Measurements from ENCODE around the gene KRTCAP2.
A peak's percentile ranks its signal among the peaks of the same experiment; 100 is the strongest.
"Not testable (repeated sequence)": the region's sequence is repeated elsewhere in the genome, so short reads cannot be mapped to it uniquely, and the experiment has no call there.

KRTCAP2 gene

DNA sequence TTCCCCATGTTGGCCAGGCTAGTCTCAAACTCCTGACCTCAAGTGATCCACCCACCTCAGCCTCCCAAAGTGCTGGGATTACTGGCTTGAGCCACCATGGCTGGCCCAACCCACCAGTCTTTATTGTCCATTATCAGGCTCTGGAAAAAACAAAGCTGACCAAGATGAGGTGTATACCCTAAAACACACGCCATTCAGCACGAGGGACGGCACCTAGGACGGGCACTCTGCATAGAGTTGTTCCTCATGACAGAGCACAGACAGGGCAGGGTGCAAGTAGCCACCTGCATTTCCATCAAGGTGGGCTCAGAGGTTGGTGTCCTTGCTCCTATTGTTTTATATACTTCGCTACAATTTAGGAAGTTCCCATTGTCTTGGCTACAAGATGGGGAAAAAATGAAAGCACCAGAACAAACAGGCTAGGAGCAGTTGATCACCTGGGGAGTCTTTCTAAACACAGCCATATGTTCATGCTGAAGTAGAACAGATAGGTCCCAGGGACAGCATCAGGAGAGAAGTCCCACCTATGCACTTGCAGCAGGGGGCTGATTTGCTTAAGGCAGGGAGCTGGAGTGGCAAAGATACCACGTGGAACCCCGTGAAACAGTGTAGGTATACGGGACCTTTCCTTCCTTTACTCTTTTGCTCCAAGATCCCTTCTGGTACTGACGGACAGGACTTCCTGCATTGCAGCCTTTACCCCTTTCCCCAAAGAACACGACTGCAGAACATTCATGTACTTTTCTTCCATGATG is 4.5 kb downstream of the KRTCAP2 start:
- DNase-seq (ENCODE audit: low spot score): no peak

GRCh38 chr1:155168105-155168445 is 5.0 kb downstream of the KRTCAP2 start:
- DNase-seq (ENCODE audit: low spot score): not testable (repeated sequence)

DNA sequence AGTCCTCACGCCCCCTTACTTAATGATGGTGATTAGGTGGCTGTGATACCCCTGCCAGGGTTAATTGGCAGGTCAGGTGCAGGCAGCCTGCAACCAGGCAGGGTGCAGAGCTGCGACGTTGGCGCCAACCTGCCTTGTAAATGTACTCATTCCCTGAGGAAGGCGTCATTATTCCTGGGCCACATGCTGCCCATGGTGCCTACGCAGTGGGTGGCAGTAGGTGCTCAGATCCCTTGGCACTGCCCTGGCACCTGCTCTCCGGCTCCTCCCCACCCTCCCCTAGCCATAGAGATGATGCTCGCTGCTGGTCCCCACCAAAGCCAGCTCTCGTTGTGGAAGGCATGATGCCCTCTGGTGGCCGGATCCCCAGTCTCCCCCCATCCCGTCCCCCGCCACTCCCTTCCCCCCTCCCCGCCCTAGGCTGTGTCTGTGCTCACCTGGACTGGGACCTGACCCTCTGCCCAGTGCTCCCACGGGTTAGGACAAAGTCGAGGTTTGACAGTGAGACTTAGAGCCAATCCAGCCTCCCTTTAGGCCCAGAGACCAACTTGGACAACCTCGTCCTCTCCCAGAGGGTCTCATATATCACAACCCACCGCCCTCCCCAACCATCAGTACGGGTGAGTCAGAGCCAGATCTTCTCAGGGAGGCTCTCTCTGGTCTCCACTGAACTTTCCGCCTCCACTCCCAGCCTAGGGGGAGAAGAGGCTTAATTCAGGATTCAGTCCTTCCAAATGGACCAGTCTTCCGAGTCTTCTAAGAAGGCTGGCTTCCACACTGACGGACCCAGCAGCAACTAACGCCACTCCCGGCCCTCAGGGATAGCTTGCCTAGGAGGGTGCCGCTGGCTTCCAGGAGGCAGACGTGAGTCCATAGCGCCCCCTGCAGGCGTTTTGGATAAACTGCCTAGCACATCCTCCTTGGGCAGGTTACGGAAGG is 5.7 kb downstream of the KRTCAP2 start:
- DNase-seq (ENCODE audit: low spot score): peak; percentile 90

DNA sequence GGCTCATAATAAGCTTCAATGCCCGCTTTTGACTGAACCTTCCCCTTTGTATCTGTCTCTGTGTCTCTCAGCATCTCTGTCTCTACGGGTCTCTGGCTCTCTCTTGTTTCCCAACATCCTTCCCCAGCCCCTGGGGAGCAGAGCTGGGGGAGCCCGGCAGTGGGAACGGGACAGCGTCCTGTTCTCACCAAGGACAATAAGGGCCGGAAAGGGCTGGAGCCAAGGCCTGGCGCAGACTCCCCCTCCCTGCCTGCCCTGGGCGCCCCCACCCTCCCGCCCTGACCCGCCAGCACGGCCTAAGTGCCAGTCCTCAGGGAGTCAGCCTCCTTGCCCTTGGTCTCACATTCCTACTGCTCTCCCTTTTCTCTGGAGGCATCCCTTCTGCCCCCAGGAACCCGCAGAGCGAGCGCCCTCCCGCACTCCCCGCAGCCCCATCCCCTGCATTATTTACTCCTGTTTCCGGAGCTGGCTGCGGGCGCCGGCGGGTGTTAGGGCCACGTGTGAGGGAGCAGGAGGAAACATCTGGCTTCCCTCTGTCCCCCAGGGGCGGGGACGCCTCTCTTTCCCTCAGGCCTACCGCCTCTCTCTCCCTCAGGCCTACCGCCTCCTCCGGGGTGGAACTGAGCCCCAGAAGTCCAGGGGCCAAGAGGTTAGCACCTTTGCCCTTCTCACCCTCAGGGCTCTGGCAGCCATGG is 6.5 kb downstream of the KRTCAP2 start:
- no peak for DNase-seq (ENCODE audit: low spot score)

GRCh38 chr1:155166051-155166470 is 7.0 kb downstream of the KRTCAP2 start:
- no peak for DNase-seq (ENCODE audit: low spot score)

- DNase-seq (ENCODE audit: low spot score): not testable (repeated sequence)
These were observed 8.5 kb downstream of the KRTCAP2 start for GRCh38 chr1:155164625-155165024.

DNA sequence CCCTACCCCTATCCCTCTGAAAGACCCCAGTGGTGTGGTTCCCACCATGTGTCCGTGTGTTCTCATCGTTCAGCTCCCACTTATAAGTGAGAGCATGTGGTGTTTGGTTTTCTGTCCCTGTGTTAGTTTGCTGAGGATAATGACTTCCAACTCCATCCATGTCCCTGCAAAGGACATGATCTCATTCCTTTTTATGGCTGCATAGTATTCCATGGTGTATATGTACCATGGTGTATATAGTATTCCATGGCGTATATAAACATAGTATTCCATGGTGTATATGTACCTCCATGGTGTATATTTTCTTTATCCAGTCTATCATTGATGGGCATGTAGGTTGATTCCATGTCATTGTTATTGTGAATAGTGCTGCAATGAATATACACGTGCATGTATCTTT is 9.3 kb downstream of the KRTCAP2 start:
- DNase-seq (ENCODE audit: low spot score): not testable (repeated sequence)

DNA sequence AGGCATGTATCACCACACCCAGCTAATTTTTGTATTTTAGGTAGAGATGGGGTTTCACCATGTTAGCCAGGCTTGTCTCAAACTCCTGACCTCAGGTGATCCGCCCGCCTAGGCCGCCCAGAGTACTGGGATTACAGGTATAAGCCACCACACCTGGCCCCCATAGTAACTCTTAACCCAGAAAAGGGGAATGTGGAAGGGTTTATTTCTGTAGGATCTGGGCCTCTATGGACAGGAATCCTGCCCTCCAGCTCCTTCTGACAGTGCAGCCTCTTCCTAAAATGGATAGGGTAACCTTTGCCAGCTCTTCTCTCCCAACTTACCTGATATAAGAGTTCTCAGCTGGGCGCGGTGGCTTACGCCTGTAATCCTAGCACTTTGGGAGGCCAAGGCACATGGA is 10.5 kb downstream of the KRTCAP2 start:
- not testable (repeated sequence) for DNase-seq (ENCODE audit: low spot score)

- DNase-seq (ENCODE audit: low spot score): no peak
These were observed 13.0 kb downstream of the KRTCAP2 start for GRCh38 chr1:155160128-155160527.

- DNase-seq (ENCODE audit: low spot score): no peak
These were observed 14.1 kb downstream of the KRTCAP2 start for GRCh38 chr1:155158991-155159390.

DNA sequence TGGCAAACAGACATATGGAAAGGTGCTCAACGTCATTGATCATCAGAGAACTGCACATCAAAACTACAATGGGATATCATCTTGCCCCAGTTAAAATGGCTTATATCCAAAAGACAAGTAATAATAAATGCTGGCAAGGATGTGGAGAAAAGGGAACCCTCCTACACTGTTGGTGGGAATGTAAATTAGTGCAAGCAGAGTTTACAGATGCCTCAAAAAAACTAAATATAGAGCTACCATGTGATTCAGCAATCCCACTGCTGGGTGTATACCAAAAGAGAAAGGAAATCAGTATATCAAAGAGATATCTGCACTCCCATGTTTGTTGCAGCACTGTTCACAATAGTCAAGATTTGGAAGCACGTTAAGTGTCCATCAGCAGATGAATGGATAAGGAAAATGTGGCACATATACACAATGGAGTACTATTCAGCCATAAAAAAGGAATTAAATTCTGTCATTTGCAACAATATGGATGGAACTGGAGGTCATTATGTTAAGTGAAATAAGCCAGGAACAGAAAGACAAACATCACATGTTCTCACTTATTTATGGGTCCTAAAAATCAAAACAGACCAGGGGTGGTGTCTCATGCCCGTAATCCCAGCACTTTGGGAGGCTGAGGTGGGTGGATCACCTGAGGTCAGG is 17.0 kb downstream of the KRTCAP2 start:
- DNase-seq (ENCODE audit: low spot score): not testable (repeated sequence)

DNA sequence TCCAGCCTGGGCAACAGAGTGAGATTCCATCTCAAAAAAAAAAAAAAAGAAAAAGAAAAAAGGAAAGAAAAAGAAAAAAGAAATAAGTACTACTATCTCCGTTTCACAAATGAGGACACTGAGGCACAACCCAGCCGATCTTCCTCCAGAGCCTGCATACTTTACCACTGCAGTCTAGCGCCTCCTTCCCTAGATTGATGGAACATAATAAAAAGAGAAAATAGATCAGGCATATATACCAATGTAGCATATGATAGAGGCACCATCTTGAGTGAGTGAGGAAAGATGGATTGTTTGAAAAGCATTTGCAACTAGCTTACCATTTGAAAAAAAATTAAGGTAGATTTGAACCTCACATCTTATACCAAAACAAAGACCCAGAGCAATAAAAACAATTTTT is 27.6 kb downstream of the KRTCAP2 start:
- no peak for DNase-seq (ENCODE audit: low spot score)

- DNase-seq (ENCODE audit: low spot score): no peak
These were observed 31.4 kb downstream of the KRTCAP2 start for GRCh38 chr1:155141749-155142148.

- DNase-seq (ENCODE audit: low spot score): no peak
These were observed 32.5 kb downstream of the KRTCAP2 start for GRCh38 chr1:155140630-155140953.

GRCh38 chr1:155139895-155140629 is 33.0 kb downstream of the KRTCAP2 start, which contains the start of gene DPM3:
TSS of gene DPM3 (minus strand) at chr1:155140531. CDS start at chr1:155140240, 291 bp downstream.
- peak; percentile 87 for DNase-seq (ENCODE audit: low spot score)

- DNase-seq (ENCODE audit: low spot score): peak; percentile 53
These were observed 35.8 kb downstream of the KRTCAP2 start for GRCh38 chr1:155137154-155137949.

DNA sequence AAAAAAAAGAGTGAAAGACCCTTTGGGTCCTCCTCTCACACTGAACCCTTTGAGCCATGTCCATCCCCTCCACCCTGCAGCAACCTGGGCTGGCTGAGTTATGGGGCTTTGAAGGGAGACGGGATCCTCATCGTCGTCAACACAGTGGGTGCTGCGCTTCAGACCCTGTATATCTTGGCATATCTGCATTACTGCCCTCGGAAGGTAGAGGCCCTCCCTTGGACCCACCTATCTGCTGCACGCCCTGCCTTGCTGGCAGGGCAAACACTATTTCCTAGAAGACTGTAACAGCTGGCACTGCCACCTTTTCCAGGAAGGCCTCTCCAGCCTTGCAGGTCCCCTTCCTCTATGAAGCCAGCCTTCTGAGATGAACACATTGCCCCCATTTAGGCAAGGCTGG is 36.4 kb downstream of the KRTCAP2 start:
- DNase-seq (ENCODE audit: low spot score): peak; percentile 83

DNA sequence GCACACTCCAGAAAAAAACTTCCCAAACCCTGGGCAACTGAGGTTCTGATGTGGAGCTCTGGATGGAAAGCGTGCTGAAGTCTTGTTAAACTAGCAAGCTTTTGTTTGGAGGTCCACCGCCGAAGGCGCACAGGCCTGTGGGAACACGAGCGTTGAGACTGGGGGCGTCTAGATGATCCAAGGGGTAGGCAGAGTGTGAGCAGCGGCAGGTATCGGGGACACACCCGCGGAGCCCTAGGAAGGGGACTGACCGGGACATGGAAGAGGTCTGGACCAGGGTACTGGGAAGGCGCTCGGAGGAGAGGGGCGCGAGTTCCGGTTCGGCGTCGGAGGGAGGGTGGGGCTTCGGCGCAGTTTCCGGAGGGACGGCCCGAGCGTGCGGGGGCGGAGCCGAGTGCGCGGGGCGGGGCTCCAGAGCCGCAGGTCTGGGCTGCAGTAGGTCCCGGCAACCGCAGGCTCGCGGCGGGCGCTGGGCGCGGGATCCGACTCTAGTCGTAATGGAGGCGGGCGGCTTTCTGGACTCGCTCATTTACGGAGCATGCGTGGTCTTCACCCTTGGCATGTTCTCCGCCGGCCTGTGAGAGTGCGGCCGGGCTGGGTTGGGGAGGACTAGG is 37.6 kb downstream of the KRTCAP2 start, which contains the start of gene SLC50A1:
SLC50A1 (plus strand) TSS at position 438 of the 614 bp plus-strand sequence; CDS start at position 498, 60 bp downstream.
- peak; percentile 92 for DNase-seq (ENCODE audit: low spot score)

- peak; percentile 73 for DNase-seq (ENCODE audit: low spot score)
These were observed 38.2 kb downstream of the KRTCAP2 start for GRCh38 chr1:155134880-155135414.

- DNase-seq (ENCODE audit: low spot score): no peak
These were observed 38.8 kb downstream of the KRTCAP2 start for GRCh38 chr1:155134322-155134721.
